B cell (primary cell): Measurements from ENCODE around the gene GPHN.

ENCODE experiments used
- EZH2 ChIP-seq: IDR thresholded peaks from 2 replicates; pipeline ENCODE4 v1.6.1; 2012; ENCODE audit warnings: borderline replicate concordance, low read depth, mild to moderate bottlenecking, moderate library complexity, low read length; ENCODE audit not compliant: insufficient read depth, poor library complexity, severe bottlenecking
- TF ChIP-seq, protein P1 (sequence below): fragments of 200-600 bp; IDR thresholded peaks from one replicate; pipeline ENCODE4 v1.8.0; 2022; ENCODE audit warnings: antibody characterized with exemption, mild to moderate bottlenecking

DNA sequence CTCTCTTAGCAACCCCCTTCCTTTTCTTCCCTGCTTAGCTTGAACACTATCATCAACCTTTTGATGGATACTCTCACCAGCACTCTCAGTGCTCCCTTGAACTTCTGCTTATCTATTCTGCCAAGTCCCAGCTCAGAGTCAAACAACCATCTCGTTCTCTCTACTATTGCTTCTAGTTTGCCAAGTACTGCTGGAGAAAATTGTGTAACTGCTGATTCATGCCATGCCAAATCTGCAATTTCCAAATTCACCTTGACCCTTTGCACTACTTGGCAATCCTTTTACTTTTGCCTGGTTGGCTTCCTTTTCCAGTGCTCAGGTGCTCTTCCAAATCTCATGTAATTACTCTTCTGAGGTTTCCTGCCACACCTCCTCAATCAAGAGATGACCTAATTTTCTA is 24.6 kb upstream of the GPHN start:
- TF ChIP-seq, protein P1, sequence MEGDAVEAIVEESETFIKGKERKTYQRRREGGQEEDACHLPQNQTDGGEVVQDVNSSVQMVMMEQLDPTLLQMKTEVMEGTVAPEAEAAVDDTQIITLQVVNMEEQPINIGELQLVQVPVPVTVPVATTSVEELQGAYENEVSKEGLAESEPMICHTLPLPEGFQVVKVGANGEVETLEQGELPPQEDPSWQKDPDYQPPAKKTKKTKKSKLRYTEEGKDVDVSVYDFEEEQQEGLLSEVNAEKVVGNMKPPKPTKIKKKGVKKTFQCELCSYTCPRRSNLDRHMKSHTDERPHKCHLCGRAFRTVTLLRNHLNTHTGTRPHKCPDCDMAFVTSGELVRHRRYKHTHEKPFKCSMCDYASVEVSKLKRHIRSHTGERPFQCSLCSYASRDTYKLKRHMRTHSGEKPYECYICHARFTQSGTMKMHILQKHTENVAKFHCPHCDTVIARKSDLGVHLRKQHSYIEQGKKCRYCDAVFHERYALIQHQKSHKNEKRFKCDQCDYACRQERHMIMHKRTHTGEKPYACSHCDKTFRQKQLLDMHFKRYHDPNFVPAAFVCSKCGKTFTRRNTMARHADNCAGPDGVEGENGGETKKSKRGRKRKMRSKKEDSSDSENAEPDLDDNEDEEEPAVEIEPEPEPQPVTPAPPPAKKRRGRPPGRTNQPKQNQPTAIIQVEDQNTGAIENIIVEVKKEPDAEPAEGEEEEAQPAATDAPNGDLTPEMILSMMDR, result no peak
- TF ChIP-seq EZH2, result no peak
